ENCODE data around the gene PCOLCE2. TPM values are rescaled to one million over a fixed set of nuclear protein-coding genes. Genes with fewer than 3 reads are reported as not detected.

PCOLCE2 gene
- total RNA-seq, 1 donor from 2014 or later: 136 TPM

- no peaks in the 10 kb centered on the region for H3K36me3 ChIP-seq
Observed at GRCh38 chr3:142902356-142902755, 13.5 kb upstream of the PCOLCE2 start.

GRCh38 chr3:142898346-142899213 is 9.7 kb upstream of the PCOLCE2 start:
- intact Hi-C loops (cut with DNase I): no loop called here
- H3K27ac ChIP-seq: no peak overlapping the region
- no peak for DNase-seq (ENCODE audit: extremely low spot score in 2 of 2)
- H3K27me3 ChIP-seq: no peaks in the 10 kb centered on the region
- TF ChIP-seq CTCF (IDR thresholded peaks at IDR 0.05) (no peak), POLR2AphosphoS5 (IDR thresholded peaks at IDR 0.05; ENCODE audit: insufficient read depth in 1 of 2, low read depth in 1 of 2) (no peak), POLR2A (IDR thresholded peaks at IDR 0.05) (no peak)
- H3K36me3 ChIP-seq: no peaks in the 10 kb centered on the region
- H3K4me1 ChIP-seq: no peaks in the 10 kb centered on the region
- no peak overlapping the region for H3K4me3 ChIP-seq
- H3K9me3 ChIP-seq: no peaks in the 10 kb centered on the region

More at GRCh38 chr3:142902356-142902755, 13.5 kb upstream of the PCOLCE2 start:
- Histone ChIP-seq H3K9me3 (no peaks in the 10 kb centered on the region), H3K4me1 (no peaks in the 10 kb centered on the region), H3K27ac (no peak overlapping the region), H3K4me3 (no peak overlapping the region), H3K27me3 (no peaks in the 10 kb centered on the region)
- TF ChIP-seq POLR2A (IDR thresholded peaks at IDR 0.05) (no peak), POLR2AphosphoS5 (IDR thresholded peaks at IDR 0.05; ENCODE audit: insufficient read depth in 1 of 2, low read depth in 1 of 2) (no peak)
- no peak for DNase-seq (ENCODE audit: extremely low spot score in 2 of 2)
- intact Hi-C loops (cut with DNase I): no loop called here

GRCh38 chr3:142897807-142898206 is 8.9 kb upstream of the PCOLCE2 start:
- H3K4me1 ChIP-seq: no peaks in the 10 kb centered on the region
- H3K36me3 ChIP-seq: no peaks in the 10 kb centered on the region
- intact Hi-C loops (cut with DNase I): no loop called here
- no peak for DNase-seq (ENCODE audit: extremely low spot score in 2 of 2)
- H3K4me3 ChIP-seq: no peak overlapping the region
- no peaks in the 10 kb centered on the region for H3K9me3 ChIP-seq
- no peak overlapping the region for H3K27ac ChIP-seq
- no peaks in the 10 kb centered on the region for H3K27me3 ChIP-seq
- no peak for TF ChIP-seq POLR2AphosphoS5 (IDR thresholded peaks at IDR 0.05; ENCODE audit: insufficient read depth in 1 of 2, low read depth in 1 of 2)
- TF ChIP-seq CTCF (IDR thresholded peaks at IDR 0.05): no peak
- TF ChIP-seq POLR2A (IDR thresholded peaks at IDR 0.05): no peak

GRCh38 chr3:142896996-142897395 is 8.1 kb upstream of the PCOLCE2 start:
- Histone ChIP-seq H3K4me1 (no peaks in the 10 kb centered on the region), H3K4me3 (no peak overlapping the region), H3K9me3 (no peaks in the 10 kb centered on the region), H3K27me3 (no peaks in the 10 kb centered on the region), H3K36me3 (no peaks in the 10 kb centered on the region), H3K27ac (no peak overlapping the region)
- intact Hi-C loops (cut with DNase I): no loop called here
- TF ChIP-seq CTCF (IDR thresholded peaks at IDR 0.05) (no peak), POLR2A (IDR thresholded peaks at IDR 0.05) (no peak), POLR2AphosphoS5 (IDR thresholded peaks at IDR 0.05; ENCODE audit: insufficient read depth in 1 of 2, low read depth in 1 of 2) (no peak)
- no peak for DNase-seq (ENCODE audit: extremely low spot score in 2 of 2)

GRCh38 chr3:142896201-142896755 is 7.4 kb upstream of the PCOLCE2 start:
- no peaks in the 10 kb centered on the region for H3K27me3 ChIP-seq
- H3K4me3 ChIP-seq: no peak overlapping the region
- H3K4me1 ChIP-seq: no peaks in the 10 kb centered on the region
- H3K27ac ChIP-seq: no peak overlapping the region
- DNase-seq (ENCODE audit: extremely low spot score in 2 of 2): no peak
- H3K9me3 ChIP-seq: no peaks in the 10 kb centered on the region
- TF ChIP-seq CTCF (IDR thresholded peaks at IDR 0.05) (no peak), POLR2A (IDR thresholded peaks at IDR 0.05) (no peak), POLR2AphosphoS5 (IDR thresholded peaks at IDR 0.05; ENCODE audit: insufficient read depth in 1 of 2, low read depth in 1 of 2) (no peak)
- intact Hi-C loops (cut with DNase I): no loop called here
- no peaks in the 10 kb centered on the region for H3K36me3 ChIP-seq
